Omental fat pad (tissue), 4 donors: ENCODE results near the gene RYR1. TPM values are rescaled to one million over a fixed set of nuclear protein-coding genes. Genes with fewer than 3 reads are reported as not detected.
"Not testable (repeated sequence)": the region's sequence is repeated elsewhere in the genome, so short reads cannot be mapped to it uniquely, and the experiment has no call there.

Source experiments
- ATAC-seq: fragments of 150-250 bp; one replicate; pipeline ENCODE4 v1.9.1; 2016; ENCODE audit warnings: mild to moderate bottlenecking, moderate library complexity; ENCODE audit not compliant: low FRiP score
- DNase-seq: peaks from one replicate; pipeline ENCODE4 v3.0.0-alpha.2; 2019; ENCODE audit warnings: low spot score
- CTCF ChIP-seq, 3 donors: fragments of 450-650 bp; IDR thresholded peaks; one replicate each; pipeline ENCODE4 v1.5.1; 2016 to 2017; ENCODE audit warnings: antibody characterized with exemption in 3 of 3, mild to moderate bottlenecking in 3 of 3, moderate library complexity in 2 of 3
- total RNA-seq, 4 donors: library from RNA; depleted of rRNA; stranded (reverse); fragments of >200 nt; gene quantifications; one replicate each; pipeline ENCODE4 v1.1.0, GENCODE V29; 2016

Gene RYR1
- total RNA-seq, 4 donors from 2014 or later = 1.9 to 3.6 (median 3.3) TPM

- ATAC-seq = no peak
- no peak for TF ChIP-seq CTCF (IDR thresholded peaks at IDR 0.05)
These were observed 57.4 kb downstream of the RYR1 start for GRCh38 chr19:38490861-38491260.

DNA sequence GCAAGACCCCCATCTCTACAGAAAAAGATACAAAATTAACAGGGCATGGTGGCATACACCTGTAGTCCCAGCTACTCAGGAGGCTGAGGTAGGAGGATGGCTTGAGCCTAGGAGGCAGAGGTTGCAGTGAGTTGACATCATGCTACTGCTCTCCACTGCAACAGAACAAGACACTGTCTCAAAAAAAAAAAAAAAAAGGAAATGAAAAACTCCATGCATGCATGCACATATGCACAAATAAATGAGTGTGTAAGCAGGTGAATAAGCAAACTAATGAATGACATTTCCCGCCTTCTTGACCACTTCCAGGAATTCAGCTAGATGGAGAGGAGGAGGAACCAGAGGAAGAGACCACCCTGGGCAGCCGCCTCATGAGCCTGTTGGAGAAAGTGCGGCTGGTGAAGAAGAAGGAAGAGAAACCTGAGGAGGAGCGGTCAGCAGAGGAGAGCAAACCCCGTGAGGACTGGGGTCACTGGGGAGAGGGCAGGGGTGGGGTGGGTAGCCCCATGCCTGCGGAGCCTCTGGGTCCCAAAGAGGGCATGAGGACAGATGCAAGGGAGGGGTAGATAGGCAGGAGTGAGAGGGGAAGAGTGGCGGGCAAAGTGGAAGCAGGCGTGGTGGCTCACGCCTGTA, 58.8 kb downstream of the RYR1 start:
- no peak for TF ChIP-seq CTCF (IDR thresholded peaks at IDR 0.05)
- DNase-seq (no peak), ATAC-seq (no peak)

More at GRCh38 chr19:38490861-38491260, 57.4 kb downstream of the RYR1 start:
- no peak for DNase-seq

DNA sequence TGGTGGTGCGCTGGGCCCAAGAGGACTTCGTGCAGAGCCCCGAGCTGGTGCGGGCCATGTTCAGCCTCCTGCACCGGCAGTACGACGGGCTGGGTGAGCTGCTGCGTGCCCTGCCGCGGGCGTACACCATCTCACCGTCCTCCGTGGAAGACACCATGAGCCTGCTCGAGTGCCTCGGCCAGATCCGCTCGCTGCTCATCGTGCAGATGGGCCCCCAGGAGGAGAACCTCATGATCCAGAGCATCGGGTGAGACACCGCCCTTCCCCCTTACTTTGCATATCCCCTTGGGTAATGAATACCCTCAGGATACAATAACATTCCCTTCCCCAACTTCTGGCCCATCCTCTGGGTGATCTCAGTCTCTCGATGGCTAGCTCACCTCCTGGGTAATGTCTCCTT, 60.9 kb downstream of the RYR1 start:
- DNase-seq = no peak
- ATAC-seq = no peak
- TF ChIP-seq CTCF (IDR thresholded peaks at IDR 0.05) = no peak

DNA sequence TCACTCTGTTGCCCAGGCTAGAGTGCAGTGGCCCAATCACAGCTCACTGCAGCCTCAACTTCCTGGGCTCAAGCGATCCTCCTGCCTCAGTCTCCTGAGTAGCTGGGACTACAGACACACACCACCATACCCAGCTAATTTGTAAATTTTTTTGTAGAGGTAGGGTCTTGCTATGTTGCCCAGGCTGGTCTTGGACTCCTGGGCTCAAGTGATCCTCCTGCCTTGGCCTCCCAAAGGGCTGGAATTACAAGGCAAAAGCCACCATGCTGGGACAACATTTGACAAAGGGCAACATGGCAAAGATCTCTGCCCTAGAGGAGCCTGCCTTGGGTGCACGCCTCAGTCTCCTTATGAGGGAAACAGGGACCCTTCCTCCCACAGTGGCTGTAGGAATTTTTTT, 61.9 kb downstream of the RYR1 start:
- not testable (repeated sequence) for ATAC-seq

GRCh38 chr19:38496116-38496515, 62.6 kb downstream of the RYR1 start:
- DNase-seq = no peak
- no peak for ATAC-seq
- no peak for TF ChIP-seq CTCF (IDR thresholded peaks at IDR 0.05)

More for the DNA sequence above, 61.9 kb downstream of the RYR1 start:
- DNase-seq = not testable (repeated sequence)

DNA sequence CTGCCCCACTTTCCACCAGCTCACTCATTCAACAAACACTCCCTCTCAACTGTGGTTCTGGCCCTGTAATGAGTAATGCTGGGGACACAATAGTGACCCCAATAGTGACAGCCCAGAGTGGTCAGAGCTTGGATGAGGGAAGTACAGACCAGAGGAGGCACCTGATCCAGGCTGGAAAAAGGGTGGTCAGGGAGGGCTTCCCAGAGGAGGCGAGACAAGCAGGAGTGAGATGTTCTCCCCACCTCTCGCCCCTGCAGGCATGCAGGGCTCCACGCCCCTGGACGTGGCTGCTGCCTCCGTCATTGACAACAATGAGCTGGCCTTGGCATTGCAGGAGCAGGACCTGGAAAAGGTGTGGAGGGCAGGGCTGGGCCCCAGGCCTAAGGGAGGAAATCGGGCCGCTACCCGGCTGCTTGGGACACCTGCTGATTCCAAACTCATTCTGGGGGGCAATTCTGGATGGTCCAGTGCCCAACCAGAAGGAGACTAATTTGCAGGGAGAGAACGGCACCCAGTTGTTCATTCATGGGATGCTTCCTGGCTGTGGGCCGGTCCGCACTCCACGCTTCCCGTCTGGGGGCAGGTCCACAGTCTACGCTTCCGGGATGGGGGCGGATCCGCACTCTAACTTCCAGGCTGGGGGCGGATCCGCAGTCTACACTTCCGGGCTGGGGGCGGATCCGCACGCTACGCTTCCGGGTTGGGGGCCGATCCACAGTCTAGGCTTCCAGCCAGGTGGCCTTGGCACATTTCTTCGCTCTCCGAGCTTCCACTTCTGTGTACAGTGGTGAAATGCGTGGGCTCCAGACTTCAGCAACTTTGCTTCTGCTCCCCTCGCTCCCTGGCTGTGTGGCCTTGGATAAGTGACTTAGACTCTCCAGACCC, 63.4 kb downstream of the RYR1 start:
- ATAC-seq = no peak
- TF ChIP-seq CTCF (IDR thresholded peaks at IDR 0.05) = no peak
- DNase-seq = no peak

DNA sequence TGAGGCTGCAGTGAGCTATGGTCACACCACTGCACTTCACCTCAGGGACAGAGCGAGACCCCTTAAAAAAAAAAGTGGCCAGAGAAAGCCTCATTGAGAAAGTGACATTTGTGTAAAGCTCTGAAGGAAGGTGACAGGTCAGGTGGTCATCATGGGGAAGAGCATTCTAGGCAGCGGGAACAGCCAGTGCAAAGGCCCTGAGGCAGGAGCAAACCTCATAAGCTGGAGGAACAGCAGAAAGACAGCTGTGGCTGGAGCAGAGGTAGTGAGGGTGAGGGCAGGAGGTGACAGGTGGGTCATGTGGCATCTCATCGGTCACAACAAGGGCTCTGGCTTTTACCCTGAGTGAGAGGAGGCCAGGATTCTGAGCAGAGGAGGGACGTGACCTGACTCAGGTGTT, 64.4 kb downstream of the RYR1 start:
- no peak for ATAC-seq
- DNase-seq = no peak
- TF ChIP-seq CTCF (IDR thresholded peaks at IDR 0.05) = no peak
